HL-60/S4 (cell line): ENCODE measurements around the gene DAB2IP.

Experiments
- in situ Hi-C: fragments of 300-500 bp; cut with MboI; formaldehyde crosslinking; loops from 2 replicates; pipeline ENCODE4 v1.14.3; 2022; ENCODE audit warnings: low sequenced_read_pairs

DAB2IP gene

DNA sequence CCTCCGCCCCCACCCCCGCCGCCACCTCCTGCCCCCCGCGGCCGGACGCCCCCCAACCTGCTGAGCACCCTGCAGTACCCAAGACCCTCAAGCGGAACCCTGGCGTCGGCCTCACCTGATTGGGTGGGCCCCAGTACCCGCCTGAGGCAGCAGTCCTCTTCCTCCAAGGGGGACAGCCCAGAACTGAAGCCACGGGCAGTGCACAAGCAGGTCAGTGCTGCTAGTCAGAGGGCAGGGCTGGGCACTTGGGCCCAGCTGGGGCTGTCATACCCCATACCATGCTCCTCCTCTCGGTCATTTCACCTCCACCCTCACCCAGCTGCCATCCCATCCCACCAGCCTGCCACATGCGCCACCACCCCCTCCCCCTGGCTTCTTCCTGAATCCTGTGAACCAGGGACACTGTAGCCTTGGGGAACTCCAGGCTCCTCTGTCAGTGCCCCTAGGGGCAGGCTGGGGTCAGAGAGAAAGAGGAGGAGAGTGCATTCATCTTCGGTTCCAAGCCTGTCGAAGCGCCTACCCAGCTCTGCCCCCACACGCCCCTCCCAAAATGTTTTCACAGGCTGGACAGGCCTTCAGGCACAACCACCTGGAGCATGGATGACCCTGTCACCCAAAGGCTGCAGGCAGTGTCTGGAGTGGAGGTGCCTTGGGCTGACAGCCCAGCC is 122.0 kb downstream of the DAB2IP start:
- in situ Hi-C loops, result no loop called here

DNA sequence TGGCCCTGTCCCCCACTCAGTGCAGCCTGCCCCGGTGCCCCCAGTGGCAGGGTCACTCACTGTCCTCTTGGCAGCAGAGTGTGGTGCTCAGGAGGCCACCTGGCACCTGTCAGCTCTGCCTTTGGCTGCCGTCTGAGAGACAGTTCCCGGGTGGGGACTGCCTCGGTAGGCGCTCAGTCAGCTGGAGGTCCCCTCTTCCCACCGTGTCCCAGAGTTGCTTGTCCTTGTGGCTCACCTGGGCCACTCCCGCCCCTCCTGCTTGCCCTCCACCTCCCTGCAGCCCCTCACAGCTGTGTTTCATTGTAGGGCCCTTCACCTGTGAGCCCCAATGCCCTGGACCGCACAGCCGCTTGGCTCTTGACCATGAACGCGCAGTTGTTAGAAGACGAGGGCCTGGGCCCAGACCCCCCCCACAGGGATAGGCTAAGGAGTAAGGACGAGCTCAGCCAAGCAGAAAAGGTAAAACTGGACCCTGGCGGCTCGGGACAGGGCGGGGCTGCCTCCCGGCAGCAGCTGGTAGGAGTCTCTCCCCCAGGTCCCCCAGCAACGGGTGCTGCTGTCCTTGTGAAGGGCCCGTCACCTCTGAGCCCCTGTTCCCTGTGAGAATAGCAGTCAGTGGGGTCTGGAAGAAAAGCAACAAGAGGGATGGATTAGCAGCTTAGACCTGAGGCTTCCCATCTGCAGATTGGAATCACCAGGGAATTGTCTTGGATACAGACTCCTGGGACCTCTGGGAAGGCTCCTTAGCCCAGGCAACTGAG is 122.7 kb downstream of the DAB2IP start:
- in situ Hi-C loops, result no loop called here

DNA sequence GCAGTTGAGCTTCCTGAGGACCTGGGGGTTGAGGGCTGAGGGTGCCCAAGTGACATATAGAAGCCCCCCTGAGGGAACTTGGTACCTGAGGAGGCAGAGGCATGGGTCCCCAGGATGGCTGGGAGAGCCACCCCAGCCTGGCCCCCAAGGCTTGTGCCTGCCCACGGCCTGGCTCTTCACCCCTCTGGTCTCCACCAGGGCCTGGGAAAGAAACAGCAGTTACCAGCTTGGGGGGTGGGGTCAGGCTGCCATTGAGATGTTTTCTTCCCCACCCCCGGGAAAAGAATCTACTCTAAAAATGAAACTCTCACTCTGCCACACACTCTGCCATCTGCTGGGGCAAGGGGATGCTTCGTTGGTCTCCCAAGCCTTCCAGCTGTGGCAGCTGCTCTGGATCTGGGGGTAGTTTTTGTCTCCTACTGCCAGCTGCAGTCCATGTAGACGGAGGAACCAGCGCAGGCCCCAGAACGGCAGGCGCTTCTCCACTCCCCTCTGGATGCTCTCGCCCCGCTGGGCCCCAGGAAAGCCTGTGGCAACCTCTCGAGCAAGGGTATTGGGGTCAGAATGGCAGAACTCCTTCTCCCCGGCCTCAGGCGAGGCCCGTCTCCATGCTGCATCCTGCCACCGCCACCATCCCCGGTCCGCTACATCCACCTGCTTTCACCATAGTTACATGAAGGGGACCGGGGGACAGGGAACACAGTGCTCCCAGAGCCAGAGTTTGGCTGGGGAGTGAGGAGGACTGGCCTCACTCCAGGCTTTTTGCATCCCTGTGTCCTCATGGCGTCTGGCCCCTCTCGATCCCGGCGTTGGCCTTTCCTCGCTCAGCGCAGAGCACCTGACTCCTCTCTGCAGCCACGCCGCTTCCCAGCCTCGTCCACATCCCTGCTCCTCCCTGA is 123.5 kb downstream of the DAB2IP start:
- in situ Hi-C loops, result no loop called here

DNA sequence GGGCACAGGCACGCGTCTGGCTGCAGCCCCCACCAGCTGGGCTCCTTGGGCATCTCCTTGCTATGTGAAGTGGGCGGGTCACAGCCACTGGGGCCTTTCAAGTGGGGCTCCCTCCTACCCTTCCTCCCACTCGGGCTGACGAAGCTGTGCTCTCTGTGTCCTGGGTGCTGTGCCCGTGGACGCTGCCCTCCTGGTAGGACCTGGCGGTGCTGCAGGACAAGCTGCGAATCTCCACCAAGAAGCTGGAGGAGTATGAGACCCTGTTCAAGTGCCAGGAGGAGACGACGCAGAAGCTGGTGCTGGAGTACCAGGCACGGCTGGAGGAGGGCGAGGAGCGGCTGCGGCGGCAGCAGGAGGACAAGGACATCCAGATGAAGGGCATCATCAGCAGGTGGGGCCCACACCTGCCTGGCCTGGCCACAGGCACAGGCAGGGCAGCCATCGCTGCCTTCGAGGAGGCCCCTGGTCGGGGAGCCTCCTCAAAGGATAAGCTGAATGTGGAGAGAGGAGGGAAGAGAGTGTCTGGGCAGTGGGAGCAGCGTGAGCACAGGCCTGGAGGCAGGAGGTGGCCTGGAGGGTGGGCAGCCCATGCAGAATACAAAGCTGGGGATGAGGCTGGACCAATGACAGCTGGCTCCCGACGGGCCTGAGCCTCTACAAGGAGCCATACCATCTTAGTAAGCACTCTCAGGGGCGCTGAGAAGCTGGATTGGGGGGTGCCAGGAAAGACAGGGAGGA is 124.7 kb downstream of the DAB2IP start:
- in situ Hi-C loops, result no loop called here

DNA sequence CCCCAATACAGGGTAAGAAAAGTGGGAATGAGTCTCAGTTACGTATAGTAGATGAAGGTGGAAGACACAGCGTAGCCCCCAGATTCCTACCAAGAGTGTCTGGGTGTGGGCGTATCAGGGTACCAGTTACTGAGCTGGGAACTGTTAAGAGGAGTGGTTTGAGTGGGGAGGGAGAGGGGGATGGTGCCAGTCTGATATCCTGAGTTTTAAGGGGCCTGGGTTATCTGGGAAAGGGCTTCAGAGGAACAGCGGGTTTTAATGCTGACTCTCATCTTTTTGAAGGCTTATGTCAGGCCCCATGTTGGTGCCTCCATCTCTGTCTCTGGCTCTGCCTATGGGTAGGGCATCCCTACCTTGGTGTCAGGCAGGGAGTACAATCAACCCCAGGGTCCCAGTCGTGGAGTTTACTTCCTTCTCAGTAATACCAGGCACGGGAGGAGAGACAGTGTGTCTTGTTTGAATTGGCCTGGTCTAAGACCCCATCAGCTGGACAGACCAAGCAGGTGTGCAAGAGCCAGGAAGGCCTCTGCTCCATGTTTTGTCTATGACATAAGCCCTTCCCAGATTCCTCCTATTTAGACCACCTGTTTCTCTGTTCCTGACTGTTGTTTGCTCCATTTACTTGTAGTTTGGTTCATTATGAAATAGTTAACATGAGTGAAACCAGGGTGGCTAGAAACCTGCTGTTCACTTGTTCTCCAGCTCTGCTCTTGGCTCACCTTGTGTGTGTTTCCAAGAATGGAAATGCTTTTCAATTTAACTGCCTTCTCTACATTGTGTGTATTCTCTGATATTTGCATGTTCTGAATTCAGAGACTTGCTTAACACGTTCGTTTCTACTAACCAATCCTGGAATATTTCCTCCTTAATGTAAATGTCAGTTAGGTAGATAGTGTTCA is 125.6 kb downstream of the DAB2IP start:
- in situ Hi-C loops, result no loop called here

DNA sequence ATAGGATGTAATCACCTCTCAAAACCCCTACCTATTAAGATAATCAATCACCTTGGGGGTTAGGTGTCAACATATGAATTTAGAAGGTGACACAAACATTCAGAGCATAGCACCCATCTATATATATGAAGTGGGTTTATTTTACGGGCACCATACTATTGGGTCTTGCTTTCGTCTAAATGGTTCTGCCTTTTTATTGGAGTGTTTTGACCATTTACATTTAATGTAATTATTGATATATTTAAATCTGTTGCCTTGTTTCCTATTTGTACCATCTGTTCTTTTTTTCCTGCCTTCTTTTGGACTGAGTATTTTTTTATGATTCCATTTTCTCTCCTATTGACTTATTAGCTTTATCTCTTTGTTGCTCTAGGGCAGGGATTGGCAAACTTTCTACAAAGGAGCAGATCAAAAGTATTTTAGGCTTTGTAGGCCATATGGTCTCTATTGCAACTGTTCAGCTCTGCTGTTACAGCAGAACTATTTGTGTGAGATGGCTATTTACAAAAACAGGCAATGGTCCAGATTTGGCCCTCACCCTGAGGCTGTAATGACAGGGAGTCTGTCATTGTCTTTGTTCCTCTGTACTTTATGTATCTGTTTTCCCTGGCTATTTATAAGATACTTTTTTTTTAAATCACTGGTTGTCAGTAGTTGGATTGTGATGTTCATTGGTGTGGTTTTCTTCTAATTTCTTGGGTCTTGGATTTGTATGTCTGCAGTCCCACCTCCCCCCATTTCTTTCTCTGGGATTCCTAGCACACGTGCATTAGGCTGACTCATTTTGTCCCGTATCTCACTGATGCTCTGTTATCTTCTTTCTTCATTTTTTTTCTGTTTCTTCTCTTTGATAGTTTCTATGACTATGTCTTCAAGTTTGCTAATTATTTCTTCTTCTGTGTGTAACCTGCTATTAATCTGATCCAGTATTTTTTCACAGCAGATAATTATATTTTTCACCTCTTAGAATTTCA is 127.1 kb downstream of the DAB2IP start:
- in situ Hi-C loops, result no loop called here

DNA sequence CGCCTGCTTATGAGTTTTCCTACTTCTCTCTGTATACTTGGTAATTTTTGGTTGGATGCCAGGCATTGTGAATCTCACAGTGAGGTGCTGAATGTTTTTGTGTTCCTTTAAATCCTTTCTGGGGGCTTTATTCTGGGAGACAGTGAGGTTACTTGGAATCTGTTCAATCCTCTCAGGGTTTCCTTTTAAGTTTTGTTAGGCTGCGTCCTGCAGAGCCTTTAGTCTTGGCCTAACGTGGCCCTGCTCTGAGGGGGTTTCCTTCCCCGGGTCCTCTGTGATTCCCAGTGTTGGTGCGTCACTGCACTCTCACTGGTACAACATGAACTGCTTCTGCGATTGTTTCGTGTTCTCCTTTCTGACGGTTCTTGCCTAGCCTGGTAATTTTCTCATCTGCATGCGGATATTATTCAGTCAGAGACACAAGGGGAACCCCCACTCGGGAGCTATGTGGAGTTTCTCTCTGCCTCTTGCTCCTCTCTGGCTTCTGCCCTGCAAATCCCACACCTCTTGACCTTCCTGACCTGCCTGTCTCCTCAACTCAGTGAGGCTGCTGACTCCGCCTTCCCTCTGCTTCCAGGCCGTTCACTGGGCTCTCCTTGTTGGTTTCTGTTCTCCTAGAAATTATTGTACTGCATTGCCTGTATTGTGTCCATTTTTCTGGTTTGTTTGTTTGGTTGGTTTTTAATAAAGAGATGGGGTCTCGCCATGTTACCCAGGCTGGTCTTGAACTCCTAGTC is 128.1 kb downstream of the DAB2IP start:
- in situ Hi-C loops, result no loop called here

DNA sequence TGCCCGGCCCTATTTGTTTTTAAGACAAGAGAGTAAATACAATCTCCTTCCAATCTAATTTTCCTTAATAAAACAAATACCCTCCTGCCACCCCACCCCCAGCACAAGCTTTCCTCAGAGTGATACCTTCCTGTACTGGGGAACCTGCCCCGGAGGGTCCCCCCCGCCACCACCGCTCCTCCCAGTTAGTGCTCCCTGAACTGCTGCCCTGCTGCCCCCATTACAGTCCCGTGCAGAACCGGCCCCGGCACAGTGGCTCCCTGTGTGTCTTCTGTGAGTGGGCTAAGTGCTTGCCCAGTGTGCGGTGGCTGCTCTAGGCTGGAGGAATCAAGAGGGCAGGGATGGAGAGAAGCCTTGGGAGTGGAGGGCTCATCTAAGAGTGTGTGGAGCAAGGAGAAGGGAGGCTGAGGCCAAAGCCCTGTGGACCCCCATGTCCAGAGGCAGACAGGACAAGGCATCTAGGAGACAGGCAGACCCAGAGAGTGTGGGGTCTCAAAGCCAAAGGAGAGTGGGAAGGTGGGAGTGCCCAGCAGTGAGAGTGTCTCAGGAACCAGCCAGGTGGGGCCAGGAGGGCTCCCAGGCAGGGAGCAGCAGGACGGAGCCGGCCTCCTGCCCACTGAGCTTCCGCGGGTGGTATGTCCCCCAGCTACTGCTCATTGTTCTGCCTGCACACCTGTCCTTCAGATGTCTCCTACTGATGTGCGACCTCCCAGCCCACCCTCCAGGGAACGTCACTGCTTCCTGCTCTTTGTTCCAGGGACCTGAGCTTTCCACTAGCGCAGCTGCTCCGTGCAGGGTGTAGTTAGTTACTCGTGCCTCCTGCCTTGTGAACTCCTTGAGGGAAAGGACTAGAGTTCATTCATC is 129.0 kb downstream of the DAB2IP start:
- in situ Hi-C loops, result no loop called here

DNA sequence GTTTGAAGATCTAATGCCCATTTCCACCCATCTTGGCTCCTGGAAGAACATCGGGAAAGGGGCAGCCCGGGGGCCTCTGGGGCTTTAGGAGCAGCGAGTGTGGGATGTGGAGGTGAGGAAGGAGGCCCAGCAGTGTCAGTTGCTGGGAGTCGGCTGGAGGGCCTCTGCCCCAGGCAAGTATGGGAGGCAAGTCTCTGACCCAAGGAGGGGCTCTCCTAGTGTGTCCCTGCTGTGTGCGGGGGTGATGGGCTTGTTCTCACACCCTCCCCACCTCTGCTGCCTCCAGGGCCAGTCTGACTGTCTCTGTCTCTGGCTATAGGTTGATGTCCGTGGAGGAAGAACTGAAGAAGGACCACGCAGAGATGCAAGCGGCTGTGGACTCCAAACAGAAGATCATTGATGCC is 129.7 kb downstream of the DAB2IP start:
- in situ Hi-C loops, result no loop called here

DNA sequence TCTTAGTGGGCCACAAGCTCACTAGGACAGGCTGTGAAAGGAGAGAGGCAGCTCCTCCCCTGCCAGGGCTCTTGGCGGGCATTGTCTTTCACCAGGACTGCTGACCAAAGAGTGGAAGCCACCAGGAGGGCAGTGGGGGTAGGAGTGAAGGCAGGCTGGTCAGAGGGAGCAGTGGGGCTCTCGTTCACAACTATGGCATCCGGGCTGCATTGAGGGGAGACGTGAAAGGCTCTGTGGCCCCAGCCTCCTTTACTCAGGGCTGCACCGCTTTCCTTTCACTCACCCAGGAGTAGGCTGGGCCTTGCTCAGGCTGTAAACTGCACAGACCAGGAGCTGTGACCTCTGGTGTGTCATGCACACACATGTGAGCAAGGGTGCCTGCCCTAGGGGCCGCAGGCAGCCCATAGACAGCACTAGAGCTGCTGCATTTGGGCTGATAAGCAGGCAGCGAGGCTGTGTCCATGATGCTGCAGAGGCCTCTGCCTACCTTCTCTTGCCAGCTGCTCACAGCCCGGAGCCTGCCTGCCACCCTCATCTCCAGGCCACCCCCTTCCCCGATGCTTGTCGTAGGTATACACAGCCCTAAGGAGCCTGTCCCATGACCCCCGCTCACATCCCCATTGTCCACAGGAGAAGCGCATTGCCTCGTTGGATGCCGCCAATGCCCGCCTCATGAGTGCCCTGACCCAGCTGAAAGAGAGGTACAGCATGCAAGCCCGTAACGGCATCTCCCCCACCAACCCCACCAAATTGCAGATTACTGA is 130.4 kb downstream of the DAB2IP start:
- in situ Hi-C loops, result no loop called here

DNA sequence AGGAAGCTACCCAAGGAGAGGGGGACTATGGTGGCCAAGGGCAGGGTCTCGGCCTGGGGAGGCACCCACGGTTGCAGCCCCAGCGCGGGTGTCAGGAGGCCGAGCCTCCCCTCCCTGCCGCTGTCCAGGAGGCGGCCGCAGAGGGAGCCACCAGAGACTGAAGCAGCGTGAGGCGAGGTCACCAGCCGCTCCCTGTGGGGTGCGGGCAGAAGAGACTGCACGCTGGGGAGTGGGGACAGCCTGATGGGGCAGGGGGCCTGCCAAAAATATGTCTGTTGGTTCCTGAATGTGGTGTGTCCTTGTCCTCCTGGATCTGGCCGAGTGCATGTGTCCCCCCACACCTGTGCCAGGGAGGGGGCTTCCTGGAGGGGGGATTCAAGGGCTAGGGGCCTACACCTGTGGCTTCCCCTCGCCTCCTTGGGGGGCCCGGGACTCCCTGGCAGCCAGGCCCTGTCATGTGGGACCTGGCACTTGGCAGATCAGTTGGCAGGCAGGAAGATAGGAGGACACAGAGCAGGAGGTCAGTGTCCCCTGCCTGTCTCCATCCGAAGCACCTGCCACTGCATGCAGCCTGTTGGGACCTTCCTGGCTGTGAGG is 131.2 kb downstream of the DAB2IP start:
- in situ Hi-C loops, result no loop called here

DNA sequence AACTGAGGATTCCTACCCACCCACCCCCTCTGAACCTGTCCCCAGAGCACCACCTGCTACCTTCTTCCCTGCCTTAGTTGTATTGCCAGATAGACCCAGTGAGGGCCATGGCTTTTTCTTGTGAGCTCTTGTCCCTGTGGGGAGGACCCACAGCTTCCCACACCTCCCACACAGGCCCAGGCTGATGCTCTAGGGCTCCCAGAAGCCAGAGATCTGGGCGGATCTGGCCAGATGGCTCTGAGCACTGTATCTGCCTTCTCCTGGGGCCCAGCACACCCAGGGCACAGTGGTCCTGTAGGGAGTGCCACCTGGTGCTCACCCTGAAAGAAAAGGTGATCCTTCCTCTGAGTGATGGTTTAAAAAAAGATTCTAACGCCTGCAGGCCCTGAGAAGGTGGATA is 131.7 kb downstream of the DAB2IP start:
- in situ Hi-C loops, result no loop called here

DNA sequence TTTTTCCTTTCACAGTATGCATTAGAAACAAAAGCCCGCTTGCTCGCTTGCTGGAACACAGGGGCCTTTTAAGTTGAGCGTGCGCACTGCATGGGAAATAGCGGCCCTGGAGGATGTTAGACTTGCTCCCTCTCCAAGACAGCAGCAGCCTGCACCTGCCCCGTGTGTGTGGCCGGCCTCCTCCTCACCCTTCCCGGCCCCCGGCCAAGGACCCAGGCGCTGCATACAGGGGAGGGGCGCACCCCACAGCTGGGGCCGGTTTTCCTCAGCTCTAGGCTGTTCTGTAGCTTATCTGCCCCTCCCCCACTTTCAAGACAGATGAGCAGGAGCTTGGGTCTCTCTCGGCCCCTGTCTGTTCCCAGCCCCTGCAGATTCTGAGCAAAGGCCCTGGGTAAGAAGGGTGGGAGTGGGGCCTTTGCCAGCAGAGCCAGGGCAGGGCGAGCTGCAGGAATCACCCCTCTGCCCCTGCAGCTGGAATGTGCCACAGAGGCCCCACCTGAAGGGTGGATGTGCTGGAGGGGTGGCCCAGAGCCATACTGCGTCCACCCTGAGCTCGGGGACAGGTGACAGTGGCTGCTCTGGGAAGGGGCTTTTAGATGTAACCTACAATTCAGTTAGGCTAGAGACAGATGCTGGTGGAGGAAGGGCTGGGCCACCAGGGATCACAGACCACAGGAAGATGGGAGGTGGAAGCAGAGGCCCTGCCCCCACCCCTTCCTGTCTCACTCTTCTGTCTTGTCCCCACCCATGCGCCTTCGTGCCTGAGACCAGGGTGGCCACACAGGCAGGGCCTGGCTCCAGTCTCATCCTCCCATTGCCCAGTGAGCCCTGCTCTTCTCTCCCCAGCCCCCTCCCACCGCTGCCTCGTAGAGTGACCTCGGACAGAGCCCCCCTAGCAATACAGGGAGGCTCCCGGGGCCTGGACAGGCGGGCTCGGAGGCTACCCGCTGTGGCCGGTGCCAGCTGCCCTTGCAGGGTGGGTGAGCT is 132.4 kb downstream of the DAB2IP start:
- in situ Hi-C loops, result no loop called here

DNA sequence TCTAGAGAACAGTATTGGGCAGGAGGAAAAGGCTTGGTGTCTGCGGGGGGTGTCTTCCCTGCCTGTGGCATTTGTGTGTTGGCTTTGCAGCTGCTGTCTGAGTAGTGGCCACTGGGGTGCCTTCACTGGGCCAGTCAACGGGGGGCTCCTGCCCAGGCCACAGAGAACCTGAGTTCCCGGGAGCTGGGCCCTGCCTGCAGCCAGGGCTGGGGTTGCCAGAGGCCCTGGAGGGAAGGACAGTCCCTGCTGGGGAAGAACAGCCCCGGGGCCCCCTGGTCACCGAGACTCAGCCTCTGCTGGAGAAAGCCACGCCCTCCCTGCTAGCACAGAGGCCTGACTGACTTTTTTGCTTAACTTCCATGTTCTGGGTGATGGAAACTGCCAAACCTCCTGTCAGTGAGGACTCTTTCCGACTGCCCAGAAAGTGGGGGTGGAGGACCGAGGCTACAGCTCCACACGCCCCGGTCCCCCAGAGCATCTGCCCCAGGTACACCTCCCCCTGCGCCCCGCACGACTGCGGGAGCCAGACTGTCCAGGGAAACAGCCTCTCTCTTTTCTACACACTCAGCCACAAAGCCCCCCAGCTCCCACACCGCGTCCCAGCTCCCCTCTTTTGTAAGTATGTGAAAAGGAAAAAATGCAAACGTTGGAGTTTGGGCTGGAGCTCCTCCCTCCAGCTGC is 133.4 kb downstream of the DAB2IP start:
- in situ Hi-C loops, result no loop called here
